ENCODE measurements around the gene GXYLT2.

GXYLT2 gene

DNA sequence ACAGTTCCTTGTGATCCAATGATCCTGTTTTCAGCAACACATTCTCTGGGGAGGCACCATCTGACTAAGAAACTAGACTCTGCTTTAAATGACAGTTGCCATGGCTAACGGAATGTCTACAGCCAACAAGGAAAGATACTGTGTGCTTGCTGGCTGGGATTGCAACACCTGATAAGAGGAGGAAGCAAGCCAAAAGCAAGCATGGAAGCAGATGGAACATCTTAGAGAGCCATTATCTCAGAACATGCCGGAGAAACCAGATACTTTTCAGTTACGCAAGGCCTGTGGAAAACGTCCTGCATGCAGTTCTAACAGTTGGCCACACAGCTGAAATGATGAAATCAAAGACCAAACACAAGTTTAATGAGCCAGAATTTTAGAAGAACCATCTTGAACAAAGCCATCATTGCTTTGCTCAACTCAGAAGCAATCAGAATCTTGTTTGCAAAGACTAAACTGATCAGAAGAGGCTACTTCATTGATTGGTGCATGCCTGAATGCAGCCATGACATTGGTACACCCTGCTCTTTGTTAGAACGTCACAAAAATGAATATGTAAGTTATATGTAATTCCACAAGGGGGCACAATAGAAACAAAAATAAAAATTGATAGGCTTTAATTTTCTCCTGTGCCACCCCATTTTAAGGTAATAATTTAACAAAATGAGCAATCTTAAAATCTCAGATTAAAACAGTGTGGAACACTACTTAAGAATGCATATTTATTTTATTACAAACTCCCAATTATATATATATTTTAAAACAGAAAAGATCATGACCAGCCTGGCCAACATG is 50.8 kb downstream of the GXYLT2 start:
- peak; percentile 79 for DNase-seq

GRCh38 chr3:72941245-72941644 is 53.4 kb downstream of the GXYLT2 start:
- DNase-seq: no peak

DNA sequence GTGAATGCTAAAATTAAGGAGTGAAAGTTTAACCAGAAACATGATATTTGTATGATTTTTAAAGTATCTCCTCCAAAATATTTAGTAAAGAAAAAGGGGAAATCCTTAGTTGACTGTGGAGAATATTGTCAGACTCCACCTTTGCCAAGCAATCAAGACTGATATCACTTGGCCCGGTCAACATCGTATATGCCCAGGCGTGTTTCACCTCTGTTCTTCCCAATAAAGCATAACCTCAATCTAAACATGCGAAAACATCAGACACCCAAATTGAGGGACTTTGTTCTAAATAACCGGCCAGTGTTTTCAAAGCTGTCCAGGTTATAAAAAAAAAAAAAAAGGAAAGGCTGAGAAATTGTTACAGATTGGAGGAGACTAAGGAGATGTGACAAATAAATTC is 54.6 kb downstream of the GXYLT2 start:
- no peak for DNase-seq

DNA sequence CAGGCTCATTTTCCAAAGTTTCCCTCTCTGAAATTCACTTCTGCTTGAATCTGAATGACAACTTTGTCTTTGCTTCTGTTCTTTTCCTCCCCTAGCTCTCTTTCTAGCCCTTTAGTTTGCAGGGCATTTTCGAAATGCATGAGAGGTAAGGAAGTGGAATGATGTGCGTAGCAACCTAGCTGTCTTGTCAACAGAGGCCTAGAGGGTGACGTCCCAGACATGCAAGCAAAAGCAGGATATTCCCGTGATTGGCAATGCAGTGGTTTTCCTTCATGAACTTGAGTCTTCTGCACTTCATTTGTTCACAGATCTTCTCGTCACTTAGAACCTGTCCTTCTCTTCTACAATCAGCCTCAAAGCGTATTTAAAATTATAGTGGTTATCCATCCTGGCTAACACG is 56.9 kb downstream of the GXYLT2 start:
- DNase-seq: no peak

DNA sequence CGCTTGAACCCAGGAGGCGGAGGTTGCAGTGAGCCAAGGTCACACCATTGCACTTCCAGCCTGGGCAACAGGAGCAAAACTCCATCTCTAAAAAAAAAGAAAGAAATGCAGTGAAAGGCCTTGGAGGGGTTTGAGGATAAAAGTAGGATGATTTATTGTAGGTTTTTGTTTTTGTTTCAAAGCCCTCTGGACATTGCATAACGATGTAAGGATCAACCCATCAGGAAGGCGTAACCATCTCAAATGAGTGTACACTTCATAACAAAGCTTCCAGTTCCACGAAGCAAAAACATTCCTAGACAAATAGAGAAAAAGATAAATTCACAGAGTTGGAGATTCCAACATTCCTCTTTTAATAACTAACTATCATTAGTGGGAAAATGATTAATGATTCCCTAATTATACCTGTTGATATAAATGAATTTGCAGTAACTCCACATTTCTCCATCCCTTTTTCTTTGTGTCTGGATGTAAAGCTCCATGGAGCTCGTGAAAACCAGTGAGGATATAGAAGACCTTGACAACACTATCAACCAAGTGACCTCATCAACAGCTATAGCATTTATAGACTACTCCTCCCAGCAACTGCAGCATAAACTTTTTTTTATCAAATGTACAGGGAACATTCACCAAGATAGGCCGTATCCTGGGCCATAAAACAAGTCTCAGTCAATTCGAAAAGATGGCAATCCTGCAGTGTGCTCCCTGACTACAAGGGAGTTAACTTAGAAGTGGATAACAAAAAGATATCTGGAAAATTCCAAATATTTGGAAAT is 60.1 kb downstream of the GXYLT2 start:
- no peak for DNase-seq

DNA sequence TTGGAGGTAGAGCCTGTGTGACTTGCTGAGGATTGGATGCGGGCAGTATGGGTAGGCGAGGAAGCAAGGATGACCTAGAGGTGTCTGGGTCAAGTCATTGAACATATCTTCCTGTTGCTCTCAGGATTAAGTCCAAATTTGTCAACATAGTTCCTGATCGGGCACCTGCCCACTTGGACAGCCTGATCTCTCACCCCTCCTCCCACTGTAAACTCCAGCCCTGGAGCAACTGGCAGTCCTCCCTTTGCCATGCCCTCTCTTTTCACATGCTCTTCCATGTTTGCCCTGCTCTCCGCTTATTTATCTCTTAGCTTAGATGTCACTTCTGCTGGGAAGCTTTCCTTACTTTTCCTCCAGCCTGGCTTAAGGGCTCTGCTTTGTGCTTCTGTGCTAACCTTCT is 61.2 kb downstream of the GXYLT2 start:
- DNase-seq: no peak

DNA sequence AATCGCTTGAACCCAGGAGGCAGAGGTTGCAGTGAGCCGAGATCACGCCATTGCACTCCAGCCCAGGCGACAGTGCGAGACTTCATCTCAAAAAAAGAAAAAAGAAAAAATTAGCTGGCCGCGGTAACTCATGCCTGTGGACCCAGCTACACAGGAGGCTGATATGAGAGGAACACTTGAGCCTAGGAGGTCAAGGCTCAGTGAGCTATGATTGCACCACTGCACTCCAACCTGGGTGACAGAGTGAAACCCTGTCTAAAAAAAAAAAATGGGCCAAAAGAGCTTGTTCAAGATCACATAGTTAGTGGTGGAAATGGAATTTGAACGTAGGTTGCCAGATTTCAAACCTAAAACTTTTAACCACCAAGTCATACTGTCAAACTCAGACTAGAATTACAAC is 62.5 kb downstream of the GXYLT2 start:
- no peak for DNase-seq

GRCh38 chr3:72950801-72951200 is 63.0 kb downstream of the GXYLT2 start:
- DNase-seq: no peak

- DNase-seq: no peak
These were observed 63.4 kb downstream of the GXYLT2 start for GRCh38 chr3:72951259-72951722.

DNA sequence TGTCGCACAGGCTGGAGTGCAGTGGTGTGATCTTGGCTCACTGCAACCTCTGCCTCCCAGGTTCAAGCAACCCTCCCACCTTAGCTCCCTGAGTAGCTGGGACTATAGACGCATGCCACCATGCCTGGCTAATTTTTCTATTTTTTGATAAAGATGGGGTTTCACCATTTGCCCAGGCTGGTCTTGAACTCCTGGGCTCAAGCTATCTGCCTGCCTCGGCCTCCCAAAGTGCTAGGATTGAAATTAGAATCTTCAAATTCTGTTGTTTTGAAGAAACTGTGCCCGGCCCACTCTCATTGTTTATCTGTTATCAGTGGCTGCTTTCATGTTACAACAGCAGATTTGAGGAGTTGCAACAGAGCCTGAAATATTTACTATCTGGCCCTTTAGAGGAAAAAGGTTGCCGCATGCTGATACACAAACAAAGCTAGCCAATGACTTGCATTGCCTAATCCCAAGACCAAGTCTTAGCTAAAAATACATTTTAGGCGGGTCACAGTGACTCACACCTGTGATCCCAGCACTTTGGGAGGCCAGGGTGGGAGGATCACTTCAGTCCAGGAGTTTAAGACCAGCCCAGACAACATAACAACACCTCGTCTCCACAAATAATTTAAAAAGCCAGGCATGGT is 65.6 kb downstream of the GXYLT2 start:
- DNase-seq: no peak

GRCh38 chr3:72957297-72957696 is 69.5 kb downstream of the GXYLT2 start:
- DNase-seq: no peak

DNA sequence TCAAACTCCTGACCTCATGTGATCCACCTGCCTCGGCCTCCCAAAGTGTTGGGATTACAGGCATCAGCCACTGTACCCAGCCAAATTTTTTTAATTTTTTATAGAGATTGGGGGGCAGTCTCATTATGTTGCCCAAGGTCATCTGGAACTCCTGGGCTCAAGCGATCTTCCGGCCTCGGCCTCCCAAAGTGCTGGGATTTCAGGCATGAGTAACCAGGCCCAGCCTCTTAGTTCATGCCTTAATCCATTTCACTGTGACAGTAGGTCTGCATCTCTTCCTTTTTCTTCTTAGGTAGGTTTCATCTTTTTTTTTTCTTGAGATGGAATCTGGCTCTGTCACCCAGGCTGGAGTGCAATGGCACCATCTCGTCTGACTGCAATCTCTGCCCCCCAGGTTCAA is 71.5 kb downstream of the GXYLT2 start:
- DNase-seq: no peak

DNA sequence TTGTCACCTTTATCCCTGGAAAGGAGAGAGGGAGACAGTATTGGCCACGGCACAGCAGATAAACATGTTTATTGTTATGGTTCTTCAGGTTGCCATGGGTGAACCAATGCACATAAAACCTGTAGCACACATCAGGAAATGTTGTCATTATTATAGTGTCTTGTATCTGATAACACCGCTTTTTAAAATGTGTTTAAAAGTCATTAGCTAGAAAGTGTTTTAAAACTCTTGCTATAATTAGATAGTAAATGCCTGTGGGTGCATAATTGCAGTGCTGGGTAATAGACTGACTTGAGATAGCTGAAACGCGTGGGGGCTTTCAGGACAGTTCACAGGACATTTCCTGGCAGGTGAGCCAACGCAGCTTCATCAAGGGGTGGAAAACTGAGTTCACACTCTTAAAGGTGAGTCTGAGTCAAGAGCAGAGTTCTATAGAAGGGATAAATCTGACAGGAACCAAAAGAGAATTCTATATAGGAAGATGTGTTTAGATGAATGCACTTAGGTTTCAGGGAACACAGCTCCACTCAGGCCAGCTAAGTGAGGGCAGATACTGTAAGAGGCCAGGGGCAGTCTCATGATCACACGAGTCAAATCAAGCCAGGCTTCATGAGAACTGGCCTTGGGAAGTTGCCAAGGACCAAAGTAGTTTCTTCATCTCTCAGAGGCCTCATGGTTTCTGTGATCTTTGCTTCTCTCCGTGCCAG is 73.1 kb downstream of the GXYLT2 start:
- peak; percentile 20 for DNase-seq

GRCh38 chr3:72961752-72962151 is 73.9 kb downstream of the GXYLT2 start:
- no peak for DNase-seq

- no peak for DNase-seq
These were observed 74.5 kb downstream of the GXYLT2 start for GRCh38 chr3:72962317-72962716.

GRCh38 chr3:72964633-72965032 is 76.8 kb downstream of the GXYLT2 start:
- DNase-seq: no peak

DNA sequence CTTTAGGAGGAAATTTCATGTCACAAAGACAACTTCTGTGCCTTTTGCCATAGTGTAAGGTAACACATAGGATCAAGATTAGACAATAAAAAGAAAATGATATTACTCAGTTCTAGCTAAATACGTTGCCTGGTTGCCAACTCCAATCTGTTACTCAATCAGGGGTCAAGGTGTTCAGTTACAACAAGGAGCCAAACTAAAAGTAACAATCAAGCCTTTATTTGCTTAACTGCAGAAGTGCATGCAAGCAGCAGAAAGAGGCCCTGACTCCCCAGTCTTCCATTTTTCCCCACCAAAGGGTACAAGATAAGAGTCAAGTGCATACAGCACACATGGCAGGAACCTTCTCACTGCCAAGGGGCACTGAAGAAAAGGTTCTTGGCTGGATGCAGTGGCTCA is 80.4 kb downstream of the GXYLT2 start:
- DNase-seq: no peak

- no peak for DNase-seq
These were observed 81.9 kb downstream of the GXYLT2 start for GRCh38 chr3:72969766-72970165.

DNA sequence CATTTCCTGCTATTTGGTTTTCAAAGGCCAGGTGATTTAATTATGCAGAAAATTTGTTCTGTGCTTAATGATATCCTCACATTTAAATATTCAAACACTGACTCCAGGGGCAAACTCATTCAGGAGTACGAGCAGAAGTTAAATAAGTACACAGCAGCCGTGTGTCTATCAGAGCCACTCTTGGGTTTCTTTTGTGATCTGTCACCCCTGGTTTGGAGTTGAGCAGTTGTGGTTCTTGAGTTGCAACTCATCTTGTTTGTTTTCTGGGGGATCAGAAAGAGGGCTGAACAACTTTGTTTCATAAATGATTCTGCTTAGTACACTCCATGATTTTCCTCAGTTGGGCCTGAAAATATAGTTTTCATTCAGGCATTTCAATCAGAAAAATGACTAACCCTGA is 83.1 kb downstream of the GXYLT2 start:
- DNase-seq: no peak

- DNase-seq: no peak
These were observed 84.8 kb downstream of the GXYLT2 start for GRCh38 chr3:72972706-72973030.

DNA sequence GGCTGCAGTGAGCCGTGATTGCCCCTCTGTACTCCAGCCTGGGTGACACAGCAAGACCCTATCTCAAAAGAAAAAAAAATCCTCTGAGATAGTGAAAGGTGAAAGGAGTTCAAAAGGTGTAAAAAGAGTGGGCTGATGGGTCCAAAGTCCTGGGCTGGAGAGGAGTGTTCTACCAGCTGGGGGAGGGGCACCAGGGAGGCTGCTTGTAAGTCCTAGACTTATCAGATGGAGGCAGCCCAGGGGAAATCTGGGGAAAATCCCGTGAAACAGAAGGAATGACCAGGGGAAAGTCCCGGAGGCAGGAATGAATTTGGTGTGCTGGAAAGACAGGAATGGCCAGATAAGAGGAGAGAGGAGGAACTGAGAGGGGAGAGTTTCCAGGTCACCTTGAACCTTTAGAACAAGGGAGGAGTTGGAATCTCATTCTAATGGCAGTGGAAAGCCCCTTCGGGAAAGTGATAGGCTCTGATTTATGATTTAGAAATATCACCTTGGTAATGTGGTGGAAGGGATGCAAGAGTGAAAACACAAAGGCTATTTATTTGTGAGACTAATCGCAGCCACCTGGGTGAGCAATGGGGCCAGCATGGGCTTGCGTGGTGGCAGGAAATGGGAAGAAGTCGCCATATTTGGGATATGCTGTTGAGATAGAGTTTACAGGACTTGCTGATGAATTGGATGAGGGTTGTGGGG is 85.3 kb downstream of the GXYLT2 start:
- DNase-seq: peak; percentile 18

GRCh38 chr3:72973786-72974185 is 85.9 kb downstream of the GXYLT2 start:
- no peak for DNase-seq

DNA sequence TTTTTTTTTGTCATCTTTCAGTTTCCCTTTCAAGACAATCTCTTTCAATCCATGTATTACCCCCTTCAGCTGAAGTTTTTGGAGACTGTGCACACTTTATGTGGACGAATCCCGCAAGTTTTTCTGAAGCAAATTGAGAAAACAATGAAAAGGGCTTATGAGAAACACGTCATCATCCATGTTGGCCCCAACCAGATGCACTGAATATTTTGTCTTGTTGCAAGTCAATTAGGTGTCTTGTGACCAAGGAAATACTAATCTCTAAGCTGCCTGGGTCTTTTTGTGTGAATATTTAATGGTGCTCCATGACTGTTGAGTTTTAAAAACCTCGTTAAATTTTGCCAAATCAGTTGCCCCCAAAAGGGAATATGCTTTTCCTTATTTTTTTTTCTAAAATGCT is 87.1 kb downstream of the GXYLT2 start:
- DNase-seq: no peak

All from EL (cell line).